Osteoblast (primary cell): ENCODE measurements around the gene CCDC160. TPM values are rescaled to one million over a fixed set of nuclear protein-coding genes. Genes with fewer than 3 reads are reported as not detected.
"Not testable (repeated sequence)": the region's sequence is repeated elsewhere in the genome, so short reads cannot be mapped to it uniquely, and the experiment has no call there.

ENCODE experiments used
- DNase-seq: peaks from one replicate; pipeline ENCODE4 v3.0.0; 2011; ENCODE audit warnings: low spot score, mixed read lengths; ENCODE audit not compliant: insufficient read length; ENCODE audit errors: missing footprints
- H2AFZ ChIP-seq: 2 replicates; pipeline ENCODE4 v1.6.0; 2011; ENCODE audit warnings: mild to moderate bottlenecking, low read length
- H3K27ac ChIP-seq: 2 replicates; pipeline ENCODE4 v1.5.1; 2011; ENCODE audit warnings: mild to moderate bottlenecking, low read depth, low read length, moderate library complexity
- H3K27me3 ChIP-seq: 2 replicates; pipeline ENCODE4 v1.6.0; 2012; ENCODE audit warnings: mild to moderate bottlenecking, control low read depth, inconsistent platforms, low read length, moderate library complexity; ENCODE audit not compliant: insufficient read depth
- H3K36me3 ChIP-seq: 2 replicates; pipeline ENCODE4 v1.5.1; 2011; ENCODE audit warnings: mild to moderate bottlenecking, low read length, control low read depth, moderate library complexity; ENCODE audit not compliant: insufficient read depth
- H3K4me1 ChIP-seq: 2 replicates; pipeline ENCODE4 v1.5.1; 2011; ENCODE audit warnings: mild to moderate bottlenecking, low read length, control low read depth, moderate library complexity; ENCODE audit not compliant: insufficient read depth
- H3K4me2 ChIP-seq: 2 replicates; pipeline ENCODE4 v1.6.0; 2011; ENCODE audit warnings: mild to moderate bottlenecking, low read length; ENCODE audit not compliant: insufficient read depth
- H3K4me3 ChIP-seq: fragments of 200-600 bp; sonication (generic); 3 replicates; pipeline ENCODE4 v1.5.1; 2012; ENCODE audit warnings: mild to moderate bottlenecking, low read length, inconsistent platforms; ENCODE audit not compliant: insufficient read depth
- H3K79me2 ChIP-seq: 2 replicates; pipeline ENCODE4 v1.6.0; 2012; ENCODE audit warnings: mild to moderate bottlenecking, low read length, control low read depth, inconsistent platforms; ENCODE audit not compliant: insufficient read depth
- H3K9me3 ChIP-seq: 2 replicates; pipeline ENCODE4 v1.5.1; 2011; ENCODE audit warnings: low read depth, low read length, control low read depth
- H4K20me1 ChIP-seq: 2 replicates; pipeline ENCODE4 v1.6.0; 2012; ENCODE audit warnings: mild to moderate bottlenecking, low read length, control low read depth; ENCODE audit not compliant: insufficient read depth
- total RNA-seq: library from RNA; depleted of rRNA; stranded (reverse); fragments of >200 nt; gene quantifications from 2 replicates; pipeline ENCODE4 v1.2.3, GENCODE V29; 2012
- TF ChIP-seq, protein P1 (sequence below): IDR thresholded peaks from 2 replicates; pipeline ENCODE4 v1.5.1; 2011; ENCODE audit warnings: mild to moderate bottlenecking, low read depth, low read length, moderate library complexity; ENCODE audit errors: extremely low read depth

The CCDC160 gene
- total RNA-seq, 1 donor, result 0.36 TPM

GRCh38 chrX:134254511-134254910 is 17.5 kb downstream of the CCDC160 start:
- Histone ChIP-seq H4K20me1 (no peaks in the 10 kb centered on the region), H3K4me3 (no peak overlapping the region), H3K36me3 (no peaks in the 10 kb centered on the region), H3K79me2 (no peaks in the 10 kb centered on the region), H3K4me1 (no peaks in the 10 kb centered on the region), H3K27ac (no peak overlapping the region), H3K4me2 (no peak overlapping the region), H3K9me3 (no peaks in the 10 kb centered on the region), H3K27me3 (no peaks in the 10 kb centered on the region), H2AFZ (no peak overlapping the region)
- DNase-seq, result no peak
- TF ChIP-seq, protein P1, sequence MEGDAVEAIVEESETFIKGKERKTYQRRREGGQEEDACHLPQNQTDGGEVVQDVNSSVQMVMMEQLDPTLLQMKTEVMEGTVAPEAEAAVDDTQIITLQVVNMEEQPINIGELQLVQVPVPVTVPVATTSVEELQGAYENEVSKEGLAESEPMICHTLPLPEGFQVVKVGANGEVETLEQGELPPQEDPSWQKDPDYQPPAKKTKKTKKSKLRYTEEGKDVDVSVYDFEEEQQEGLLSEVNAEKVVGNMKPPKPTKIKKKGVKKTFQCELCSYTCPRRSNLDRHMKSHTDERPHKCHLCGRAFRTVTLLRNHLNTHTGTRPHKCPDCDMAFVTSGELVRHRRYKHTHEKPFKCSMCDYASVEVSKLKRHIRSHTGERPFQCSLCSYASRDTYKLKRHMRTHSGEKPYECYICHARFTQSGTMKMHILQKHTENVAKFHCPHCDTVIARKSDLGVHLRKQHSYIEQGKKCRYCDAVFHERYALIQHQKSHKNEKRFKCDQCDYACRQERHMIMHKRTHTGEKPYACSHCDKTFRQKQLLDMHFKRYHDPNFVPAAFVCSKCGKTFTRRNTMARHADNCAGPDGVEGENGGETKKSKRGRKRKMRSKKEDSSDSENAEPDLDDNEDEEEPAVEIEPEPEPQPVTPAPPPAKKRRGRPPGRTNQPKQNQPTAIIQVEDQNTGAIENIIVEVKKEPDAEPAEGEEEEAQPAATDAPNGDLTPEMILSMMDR, result no peak

- no peak overlapping the region for H3K4me3 ChIP-seq
- H4K20me1 ChIP-seq, result no peaks in the 10 kb centered on the region
- no peaks in the 10 kb centered on the region for H3K9me3 ChIP-seq
- no peak overlapping the region for H3K27ac ChIP-seq
- no peak overlapping the region for H2AFZ ChIP-seq
- no peaks in the 10 kb centered on the region for H3K4me1 ChIP-seq
- no peak overlapping the region for H3K4me2 ChIP-seq
- H3K79me2 ChIP-seq, result no peaks in the 10 kb centered on the region
- no peak for DNase-seq
- no peaks in the 10 kb centered on the region for H3K27me3 ChIP-seq
- TF ChIP-seq, protein P1, result no peak
- no peaks in the 10 kb centered on the region for H3K36me3 ChIP-seq
Observed at GRCh38 chrX:134255555-134255954, 18.6 kb downstream of the CCDC160 start.

- no peak overlapping the region for H3K4me2 ChIP-seq
- TF ChIP-seq, protein P1, result no peak
- no peaks in the 10 kb centered on the region for H3K79me2 ChIP-seq
- no peaks in the 10 kb centered on the region for H3K9me3 ChIP-seq
- no peaks in the 10 kb centered on the region for H4K20me1 ChIP-seq
- H3K4me1 ChIP-seq, result no peaks in the 10 kb centered on the region
- H3K27me3 ChIP-seq, result no peaks in the 10 kb centered on the region
- H2AFZ ChIP-seq, result no peak overlapping the region
- DNase-seq, result no peak
- H3K27ac ChIP-seq, result no peak overlapping the region
- no peaks in the 10 kb centered on the region for H3K36me3 ChIP-seq
- H3K4me3 ChIP-seq, result no peak overlapping the region
Observed at GRCh38 chrX:134256684-134257083, 19.7 kb downstream of the CCDC160 start.

DNA sequence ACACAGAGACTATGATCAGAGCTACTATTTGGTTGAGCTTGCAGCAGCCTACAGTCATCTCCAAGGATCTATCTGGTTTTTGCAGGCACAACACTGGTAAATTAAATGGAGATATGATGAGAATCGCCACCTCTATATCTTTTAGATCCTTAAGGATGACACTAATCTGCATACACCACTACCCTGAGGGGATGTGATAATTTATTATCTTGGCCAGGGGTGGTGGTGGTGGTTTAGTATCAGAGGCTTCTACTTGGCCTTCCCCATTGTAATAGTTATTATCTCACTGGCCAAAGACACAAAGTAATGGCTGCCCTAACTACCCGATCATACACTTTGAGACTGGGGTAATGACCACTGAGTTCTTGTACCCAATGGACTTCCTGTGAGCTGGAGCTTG is 21.2 kb downstream of the CCDC160 start:
- DNase-seq, result no peak
- no peaks in the 10 kb centered on the region for H3K27me3 ChIP-seq
- H3K79me2 ChIP-seq, result no peaks in the 10 kb centered on the region
- H3K9me3 ChIP-seq, result no peaks in the 10 kb centered on the region
- H3K4me1 ChIP-seq, result no peaks in the 10 kb centered on the region
- no peak overlapping the region for H3K4me2 ChIP-seq
- H3K27ac ChIP-seq, result no peak overlapping the region
- no peak overlapping the region for H3K4me3 ChIP-seq
- no peaks in the 10 kb centered on the region for H4K20me1 ChIP-seq
- TF ChIP-seq, protein P1, result no peak
- H3K36me3 ChIP-seq, result no peaks in the 10 kb centered on the region
- H2AFZ ChIP-seq, result no peak overlapping the region

GRCh38 chrX:134285934-134286333 is 49.0 kb downstream of the CCDC160 start:
- not testable (repeated sequence) for H3K4me2 ChIP-seq, H3K36me3 ChIP-seq, H4K20me1 ChIP-seq, H3K27me3 ChIP-seq, H2AFZ ChIP-seq, DNase-seq, H3K4me1 ChIP-seq, H3K9me3 ChIP-seq, H3K27ac ChIP-seq, H3K4me3 ChIP-seq, H3K79me2 ChIP-seq
